SK-N-SH (cell line): ENCODE measurements around the gene ASIC2. TPM values are rescaled to one million over a fixed set of nuclear protein-coding genes. Genes with fewer than 3 reads are reported as not detected.

Source experiments
- CTCF ChIA-PET: fragments of 300-600, 350-600 bp; formaldehyde crosslinking; extraction: SDS; loops from one replicate; lab custom pipeline; 2021; lab: Yijun Ruan, JAX
- POLR2A ChIA-PET: fragments of 350-600 bp; sonication (Branson Sonifier 250); formaldehyde crosslinking; extraction: SDS; loops from one replicate; lab custom pipeline; 2020; ENCODE audit warnings: antibody characterized with exemption, inconsistent platforms; lab: Yijun Ruan, JAX
- DNase-seq: peaks from one replicate; pipeline ENCODE4 v3.0.0; 2012
- H2AFZ ChIP-seq: fragments of 200-600 bp; sonication (generic); 2 replicates; pipeline ENCODE4 v1.8.1; 2016; ENCODE audit warnings: antibody characterized with exemption, mild to moderate bottlenecking, low read depth
- H3F3A ChIP-seq: fragments of 200-600 bp; sonication (generic); replicated peaks from 2 replicates; pipeline ENCODE3; 2016; ENCODE audit warnings: antibody characterized with exemption, mild to moderate bottlenecking; ENCODE audit not compliant: insufficient read depth
- H3K27ac ChIP-seq, 2 experiments: fragments of 200-500 bp in 1 of 2; fragments of 200-600 bp in 1 of 2; sonication (Bioruptor generic) in 1 of 2; sonication (generic), shearing (Covaris generic) in 1 of 2; 2 replicates each; pipeline versions ENCODE4 v1.5.1 to v1.6.1; 2014 to 2016; ENCODE audit warnings: low read depth in 2 of 2, inconsistent platforms in 1 of 2, low read length in 1 of 2, mild to moderate bottlenecking in 1 of 2, mixed read lengths in 1 of 2
- H3K27me3 ChIP-seq: fragments of 200-600 bp; sonication (generic), shearing (Covaris generic); 2 replicates; pipeline ENCODE4 v1.6.1; 2016; ENCODE audit warnings: mixed run types; ENCODE audit not compliant: insufficient read depth
- H3K36me3 ChIP-seq, 2 experiments: fragments of 200-500 bp in 1 of 2; fragments of 200-600 bp in 1 of 2; sonication (Bioruptor generic) in 1 of 2; sonication (generic) in 1 of 2; replicated peaks in 1 of 2; 2 replicates each; pipeline versions ENCODE3 to v1.5.1; 2014 to 2016; ENCODE audit warnings: low read length in 1 of 2, mild to moderate bottlenecking in 1 of 2; ENCODE audit not compliant: insufficient read depth in 2 of 2, control insufficient read depth in 1 of 2
- H3K4me1 ChIP-seq, 2 experiments: fragments of 200-500 bp in 1 of 2; fragments of 200-600 bp in 1 of 2; sonication (Bioruptor generic) in 1 of 2; sonication (generic), shearing (Covaris generic) in 1 of 2; 2 replicates each; pipeline versions ENCODE4 v1.5.1 to v1.6.1; 2014 to 2016; ENCODE audit warnings: low read depth in 1 of 2, low read length in 1 of 2, mixed run types in 1 of 2; ENCODE audit not compliant: insufficient read depth in 2 of 2, control insufficient read depth in 1 of 2
- H3K4me2 ChIP-seq: fragments of 200-600 bp; sonication (generic), shearing (Covaris generic); 2 replicates; pipeline ENCODE4 v1.6.1; 2017; ENCODE audit warnings: mixed run types
- H3K4me3 ChIP-seq, 2 experiments: fragments of 200-500 bp in 1 of 2; fragments of 200-600 bp in 1 of 2; sonication (Bioruptor generic) in 1 of 2; sonication (generic), shearing (Covaris generic) in 1 of 2; 2 replicates each; pipeline versions ENCODE4 v1.5.1 to v1.8.1; 2014 to 2016; ENCODE audit warnings: low read depth in 2 of 2, inconsistent platforms in 1 of 2, low read length in 1 of 2, mild to moderate bottlenecking in 1 of 2, mixed read lengths in 1 of 2, moderate library complexity in 1 of 2
- H3K79me2 ChIP-seq: fragments of 200-600 bp; sonication (generic); 2 replicates; pipeline ENCODE4 v1.8.1; 2017; ENCODE audit warnings: mild to moderate bottlenecking; ENCODE audit not compliant: insufficient read depth
- H3K9ac ChIP-seq: fragments of 200-600 bp; sonication (generic); 2 replicates; pipeline ENCODE4 v1.6.1; 2017; ENCODE audit warnings: mixed run types
- H3K9me2 ChIP-seq: fragments of 200-600 bp; sonication (generic); 2 replicates; pipeline ENCODE4 v1.6.1; 2017; ENCODE audit warnings: mixed run types
- H3K9me3 ChIP-seq: fragments of 200-600 bp; sonication (generic); 2 replicates; pipeline ENCODE4 v1.6.1; 2017; ENCODE audit warnings: mixed run types, mild to moderate bottlenecking, moderate library complexity
- H4K20me1 ChIP-seq: fragments of 200-600 bp; sonication (generic); 2 replicates; pipeline ENCODE4 v1.6.1; 2017; ENCODE audit warnings: mild to moderate bottlenecking, mixed run types; ENCODE audit not compliant: insufficient read depth
- EP300 ChIP-seq, 2 experiments: IDR thresholded peaks; 2 replicates each; pipeline versions ENCODE4 v1.4.0 to v1.6.1; 2012; ENCODE audit warnings: borderline replicate concordance in 1 of 2, low read depth in 1 of 2, low read length in 1 of 2
- FOSL2 ChIP-seq: IDR thresholded peaks from 2 replicates; pipeline ENCODE4 v1.4.0; 2012; ENCODE audit warnings: low read depth, mild to moderate bottlenecking, moderate library complexity, borderline replicate concordance
- JUND ChIP-seq: IDR thresholded peaks from 2 replicates; pipeline ENCODE4 v1.4.0; 2012
- MAX ChIP-seq: IDR thresholded peaks from 2 replicates; pipeline ENCODE4 v1.4.0; 2012; ENCODE audit warnings: low read depth
- NRF1 ChIP-seq: IDR thresholded peaks from 2 replicates; pipeline ENCODE4 v1.6.1; 2012; ENCODE audit warnings: low read depth, mild to moderate bottlenecking, low read length
- REST ChIP-seq: IDR thresholded peaks from 2 replicates; pipeline ENCODE4 v1.6.1; 2012; ENCODE audit warnings: mild to moderate bottlenecking, low read depth, low read length, moderate library complexity
- RFX5 ChIP-seq: IDR thresholded peaks from 2 replicates; pipeline ENCODE4 v1.6.1; 2012; ENCODE audit warnings: mild to moderate bottlenecking, improper control_type of control experiment, low read length
- TCF12 ChIP-seq: IDR thresholded peaks from 2 replicates; pipeline ENCODE4 v1.4.0; 2012
- TEAD4 ChIP-seq: IDR thresholded peaks from 2 replicates; pipeline ENCODE4 v1.4.0; 2012; ENCODE audit warnings: mild to moderate bottlenecking, borderline replicate concordance; ENCODE audit not compliant: insufficient read depth
- WGBS: methylation state at CpG from one replicate; pipeline ENCODE4 v1.1.6; 2017; ENCODE audit warnings: low lambda C conversion rate; 5-methylcytosine and 5-hydroxymethylcytosine counted together
- polyA plus RNA-seq, 3 experiments: library from polyadenylated mRNA; depleted of rRNA; stranded (reverse); fragments of >200 nt; gene quantifications; 2 replicates each; pipeline ENCODE4 v1.2.3, GENCODE V29; 2012

Gene ASIC2
- polyA plus RNA-seq, 1 of the 3 experiments (the other 2 are of a cell fraction), result 0.08 TPM

GRCh38 chr17:33012522-33013033, 280.5 kb downstream of the ASIC2 start:
- no peak for DNase-seq
- Histone ChIP-seq H4K20me1 (no peaks in the 10 kb centered on the region), H3K4me3 (no peak overlapping the region), H3K9me3 (no peaks in the 10 kb centered on the region), H3K27me3 (no peaks in the 10 kb centered on the region), H3K27ac (peak overlapping the region in 1 of 2 experiments; percentile 43; a peak in 1 of 4 replicates), H2AFZ (no peak overlapping the region), H3K9me2 (no peaks in the 10 kb centered on the region), H3K4me1 (peaks cover 5 to 10% of the 10 kb centered on the region in 2 experiments; a peak in 2 of 4 replicates), H3K4me2 (no peak overlapping the region), H3K9ac (no peak overlapping the region), H3K79me2 (no peaks in the 10 kb centered on the region), H3K36me3 (no peaks in the 10 kb centered on the region), H3F3A (no peaks in the 10 kb centered on the region)
- ChIA-PET POLR2A (no interaction called here), CTCF (interaction anchor here (1.7 to 8.3 kb wide), 3 partner anchors 13 to 76 kb away, joined by 5 to 48 read pairs (median 36); no protein-coding TSS in a partner anchor)
- TF ChIP-seq EP300 (IDR thresholded peaks at IDR 0.05; ENCODE audit: borderline replicate concordance in 1 of 2, low read depth in 1 of 2, low read length in 1 of 2), result 0 out of 4 replicates have a peak, but pooled peaks of 1 of the 2 experiments have one; percentile 26
- TF ChIP-seq TCF12, result peak; percentile 51
- TF ChIP-seq MAX, result peak; percentile 96
- no peak for TF ChIP-seq RFX5
- TF ChIP-seq JUND, result peak; percentile 70
- no peak for TF ChIP-seq REST
- peak; percentile 74; the same call in 1 of the 2 replicates for TF ChIP-seq FOSL2
- 38% methylated on average over 8 of the region's 8 CpGs for WGBS

- Histone ChIP-seq H3K79me2 (no peaks in the 10 kb centered on the region), H3K9ac (no peak overlapping the region), H3K4me3 (no peak overlapping the region), H3K36me3 (no peaks in the 10 kb centered on the region), H4K20me1 (no peaks in the 10 kb centered on the region), H3K9me2 (no peaks in the 10 kb centered on the region), H2AFZ (no peak overlapping the region), H3F3A (no peaks in the 10 kb centered on the region), H3K9me3 (no peaks in the 10 kb centered on the region), H3K27ac (no peak overlapping the region), H3K4me2 (no peak overlapping the region), H3K4me1 (peaks cover 4 to 5% of the 10 kb centered on the region in 2 experiments; a peak in 2 of 4 replicates), H3K27me3 (no peaks in the 10 kb centered on the region; the same call in 1 of the 2 replicates)
- TF ChIP-seq TEAD4 (no peak), NRF1 (no peak)
- DNase-seq, result no peak
- CTCF ChIA-PET, result interaction anchor here (4.2 kb wide), 1 partner anchor 11 kb away, joined by 36 read pairs; no protein-coding TSS in a partner anchor
- POLR2A ChIA-PET, result interaction anchor here (0.7 kb wide), 1 partner anchor 70 kb away, joined by 5 read pairs; no protein-coding TSS in a partner anchor
- 80% methylated on average over 9 of the region's 9 CpGs for WGBS
Observed at GRCh38 chr17:33009636-33010035, 283.5 kb downstream of the ASIC2 start.
